OCI-LY7 (cell line): ENCODE results near the gene KLF15. TPM values are rescaled to one million over a fixed set of nuclear protein-coding genes. Genes with fewer than 3 reads are reported as not detected.

Source experiments
- BruUV-seq: library from RNA; stranded (reverse); fragments of 400-500 nt; replicated peaks from 2 replicates; lab custom pipeline; 2021; lab: Mats Ljungman, UMichigan
- CTCF ChIA-PET: fragments of 300-600 bp; sonication (Branson Sonifier 250); formaldehyde crosslinking; loops from one replicate; lab custom pipeline; 2022; ENCODE audit warnings: antibody characterized with exemption; ENCODE audit not compliant: unreplicated experiment; lab: Charles Lee
- POLR2A ChIA-PET: fragments of 300-600 bp; sonication (Branson Sonifier 250); formaldehyde crosslinking; loops from one replicate; lab custom pipeline; 2022; ENCODE audit warnings: antibody characterized with exemption; lab: Charles Lee
- DNase-seq: peaks from one replicate; pipeline ENCODE4 v3.0.0-alpha.2; 2015; ENCODE audit warnings: low spot score
- H2AFZ ChIP-seq: fragments of 200-600 bp; sonication (generic), shearing (Covaris generic); 2 replicates; pipeline ENCODE4 v1.6.1; 2014; ENCODE audit warnings: mild to moderate bottlenecking, antibody characterized with exemption, low read length, moderate library complexity
- H3K27ac ChIP-seq: fragments of 200-600 bp; sonication (generic); 2 replicates; pipeline ENCODE4 v1.5.1; 2014; ENCODE audit warnings: mixed run types, low read depth, mild to moderate bottlenecking, moderate library complexity, low read length, inconsistent platforms; ENCODE audit not compliant: poor library complexity, severe bottlenecking
- H3K36me3 ChIP-seq: fragments of 200-600 bp; sonication (generic); 2 replicates; pipeline ENCODE4 v1.6.1; 2014; ENCODE audit warnings: mild to moderate bottlenecking, antibody characterized with exemption, low read length, moderate library complexity, mixed read lengths; ENCODE audit not compliant: insufficient read depth
- H3K4me1 ChIP-seq: fragments of 200-600 bp; sonication (generic); 2 replicates; pipeline ENCODE4 v1.5.1; 2014; ENCODE audit warnings: mild to moderate bottlenecking, low read length; ENCODE audit not compliant: insufficient read depth, poor library complexity, severe bottlenecking
- H3K4me2 ChIP-seq: fragments of 200-600 bp; sonication (generic); 2 replicates; pipeline ENCODE4 v1.6.1; 2014; ENCODE audit warnings: mild to moderate bottlenecking, low read length
- H3K4me3 ChIP-seq: fragments of 200-600 bp; sonication (generic); 2 replicates; pipeline ENCODE4 v1.5.1; 2014; ENCODE audit warnings: mild to moderate bottlenecking, low read depth, low read length; ENCODE audit not compliant: poor library complexity, severe bottlenecking
- H3K79me2 ChIP-seq: fragments of 200-600 bp; sonication (generic); 2 replicates; pipeline ENCODE4 v1.6.1; 2016; ENCODE audit warnings: low read depth, mild to moderate bottlenecking, low read length, moderate library complexity, mixed read lengths; ENCODE audit not compliant: insufficient read depth
- H3K9me2 ChIP-seq: fragments of 200-600 bp; sonication (generic); 2 replicates; pipeline ENCODE4 v1.6.1; 2016; ENCODE audit warnings: mild to moderate bottlenecking, low read length, mixed read lengths; ENCODE audit not compliant: insufficient read depth
- H3K9me3 ChIP-seq: fragments of 200-600 bp; sonication (generic); 2 replicates; pipeline ENCODE4 v1.6.1; 2014; ENCODE audit warnings: mild to moderate bottlenecking, mixed run types, low read length, mixed read lengths
- H4K20me1 ChIP-seq: fragments of 200-600 bp; sonication (generic); 2 replicates; pipeline ENCODE4 v1.6.1; 2014; ENCODE audit warnings: mild to moderate bottlenecking, antibody characterized with exemption, low read length, moderate library complexity, mixed read lengths; ENCODE audit not compliant: insufficient read depth
- EZH2phosphoT487 ChIP-seq: fragments of 200-600 bp; sonication (generic); IDR thresholded peaks from 2 replicates; pipeline ENCODE4 v1.6.1; 2018; ENCODE audit warnings: low read depth, borderline replicate concordance, mild to moderate bottlenecking, mixed run types, antibody characterized with exemption, low read length, moderate library complexity, mixed read lengths
- intact Hi-C: fragments of 100-400 bp; cut with micrococcal nuclease; formaldehyde crosslinking; loops from one replicate; pipeline ENCODE4 v1.10.0; 2022; ENCODE audit not compliant: unreplicated experiment
- total RNA-seq, 2 experiments: library from RNA; depleted of rRNA in 1 of 2; stranded (reverse); fragments of >200 nt in 1 of 2; shearing (Covaris generic) in 1 of 2; gene quantifications; 2 replicates each; pipeline ENCODE4 v1.2.3, GENCODE V29; 2014 to 2022
- TF ChIP-seq, protein P1 (sequence below): fragments of 200-600 bp; sonication (generic); conservative IDR thresholded peaks from 2 replicates; pipeline ENCODE4 v1.5.1; 2014; ENCODE audit warnings: mild to moderate bottlenecking, antibody characterized with exemption, low read length, moderate library complexity, mixed read lengths

KLF15 gene
- total RNA-seq, 2 experiments from 2014 or later = 12.3 to 26.4 TPM

GRCh38 chr3:126373146-126373613, 16.0 kb upstream of the KLF15 start:
- no peaks in the 10 kb centered on the region for H3K4me1 ChIP-seq
- H3K79me2 ChIP-seq = no peaks in the 10 kb centered on the region
- no peak for DNase-seq
- no peaks in the 10 kb centered on the region for H3K36me3 ChIP-seq
- ChIA-PET CTCF (no interaction called here), POLR2A (no interaction called here)
- TF ChIP-seq EZH2phosphoT487 = no peak
- TF ChIP-seq, protein P1, sequence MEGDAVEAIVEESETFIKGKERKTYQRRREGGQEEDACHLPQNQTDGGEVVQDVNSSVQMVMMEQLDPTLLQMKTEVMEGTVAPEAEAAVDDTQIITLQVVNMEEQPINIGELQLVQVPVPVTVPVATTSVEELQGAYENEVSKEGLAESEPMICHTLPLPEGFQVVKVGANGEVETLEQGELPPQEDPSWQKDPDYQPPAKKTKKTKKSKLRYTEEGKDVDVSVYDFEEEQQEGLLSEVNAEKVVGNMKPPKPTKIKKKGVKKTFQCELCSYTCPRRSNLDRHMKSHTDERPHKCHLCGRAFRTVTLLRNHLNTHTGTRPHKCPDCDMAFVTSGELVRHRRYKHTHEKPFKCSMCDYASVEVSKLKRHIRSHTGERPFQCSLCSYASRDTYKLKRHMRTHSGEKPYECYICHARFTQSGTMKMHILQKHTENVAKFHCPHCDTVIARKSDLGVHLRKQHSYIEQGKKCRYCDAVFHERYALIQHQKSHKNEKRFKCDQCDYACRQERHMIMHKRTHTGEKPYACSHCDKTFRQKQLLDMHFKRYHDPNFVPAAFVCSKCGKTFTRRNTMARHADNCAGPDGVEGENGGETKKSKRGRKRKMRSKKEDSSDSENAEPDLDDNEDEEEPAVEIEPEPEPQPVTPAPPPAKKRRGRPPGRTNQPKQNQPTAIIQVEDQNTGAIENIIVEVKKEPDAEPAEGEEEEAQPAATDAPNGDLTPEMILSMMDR = no peak
- H3K9me3 ChIP-seq = no peaks in the 10 kb centered on the region
- H3K4me2 ChIP-seq = no peak overlapping the region
- no peaks in the 10 kb centered on the region for H3K9me2 ChIP-seq
- H2AFZ ChIP-seq = no peak overlapping the region
- H3K27ac ChIP-seq = no peak overlapping the region
- no peaks in the 10 kb centered on the region for H4K20me1 ChIP-seq
- no peak overlapping the region for H3K4me3 ChIP-seq
- intact Hi-C loops = no loop called here
- BruUV-seq = no TSS peak

DNA sequence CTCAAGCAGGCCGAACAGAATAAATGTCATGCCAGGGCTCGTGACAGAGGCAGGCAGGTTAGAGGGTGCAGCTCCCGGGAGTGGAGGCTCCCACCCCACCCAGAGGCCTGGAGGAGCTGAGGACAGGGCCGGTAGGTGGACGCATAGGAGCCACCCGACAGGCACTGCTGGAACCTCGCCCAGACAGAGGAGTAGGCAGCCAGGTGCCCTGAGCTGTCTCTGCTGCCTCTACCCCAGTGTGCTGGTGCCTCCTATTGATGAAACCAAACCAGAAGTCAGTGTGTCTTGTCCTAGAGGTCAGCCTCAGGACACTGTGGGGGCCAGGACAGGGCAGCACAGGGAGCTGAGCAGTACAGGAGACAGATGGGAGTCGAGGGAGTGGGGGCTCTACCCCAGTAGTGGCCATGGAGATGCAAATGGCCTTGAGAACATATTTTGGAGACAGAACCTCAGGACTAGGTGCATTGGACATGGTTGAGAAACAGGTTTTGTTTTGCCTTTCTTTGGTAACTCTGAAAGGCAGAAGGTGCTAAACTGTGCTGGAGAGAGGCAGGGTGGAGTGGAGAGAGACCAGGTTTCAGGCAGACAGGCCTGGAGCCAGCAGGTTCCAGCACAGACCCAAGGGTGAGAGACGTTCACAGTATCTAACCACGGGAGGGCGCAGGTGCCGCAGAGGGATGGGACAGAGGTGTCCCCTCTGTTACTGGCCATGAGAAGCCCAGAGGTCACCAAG, 15.4 kb upstream of the KLF15 start:
- Histone ChIP-seq H3K9me3 (no peaks in the 10 kb centered on the region), H3K27ac (no peak overlapping the region), H3K4me2 (no peak overlapping the region), H4K20me1 (no peaks in the 10 kb centered on the region), H3K79me2 (no peaks in the 10 kb centered on the region), H3K4me3 (no peak overlapping the region), H3K9me2 (no peaks in the 10 kb centered on the region), H3K4me1 (no peaks in the 10 kb centered on the region), H3K36me3 (no peaks in the 10 kb centered on the region), H2AFZ (no peak overlapping the region)
- POLR2A ChIA-PET = no interaction called here
- TF ChIP-seq EZH2phosphoT487 = no peak
- TF ChIP-seq, protein P1 = no peak
- BruUV-seq = no TSS peak
- CTCF ChIA-PET = no interaction called here
- no peak for DNase-seq
- intact Hi-C loops = no loop called here

DNA sequence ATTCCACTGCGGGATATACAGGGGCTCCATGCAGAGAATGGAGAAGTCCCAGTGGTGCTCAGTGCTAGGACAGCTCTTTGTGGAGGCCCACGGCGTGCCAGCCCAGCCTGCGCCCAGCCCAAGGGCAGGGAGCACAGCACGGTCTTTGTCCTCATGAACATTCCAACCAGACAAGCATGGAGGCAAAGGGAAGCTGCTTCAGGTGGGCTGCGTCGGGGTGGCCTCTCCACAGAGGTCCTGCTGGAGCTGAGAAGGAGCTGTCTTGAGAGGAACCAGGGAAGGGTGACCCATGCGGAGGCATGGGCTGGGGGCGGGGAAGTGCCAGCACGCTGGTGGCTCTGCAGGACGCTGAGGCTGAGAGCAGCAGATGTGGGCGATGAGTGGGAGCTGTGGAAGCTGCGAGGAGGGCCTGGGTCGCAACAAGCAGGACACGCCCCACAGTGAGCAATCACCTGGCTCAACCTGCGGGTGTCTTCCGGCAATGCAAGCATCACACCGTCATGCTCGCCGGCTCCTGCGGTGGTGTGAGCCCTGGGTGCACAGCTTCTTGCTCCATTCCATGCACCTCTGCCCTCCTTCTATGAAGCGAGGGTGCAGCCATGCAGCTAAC, 14.0 kb upstream of the KLF15 start:
- no peak overlapping the region for H2AFZ ChIP-seq
- H3K4me3 ChIP-seq = no peak overlapping the region
- POLR2A ChIA-PET = no interaction called here
- intact Hi-C loops = no loop called here
- no peak overlapping the region for H3K4me2 ChIP-seq
- no peak for DNase-seq
- no peaks in the 10 kb centered on the region for H3K4me1 ChIP-seq
- CTCF ChIA-PET = no interaction called here
- H3K27ac ChIP-seq = no peak overlapping the region
- no peaks in the 10 kb centered on the region for H3K9me2 ChIP-seq
- H4K20me1 ChIP-seq = no peaks in the 10 kb centered on the region
- no peaks in the 10 kb centered on the region for H3K79me2 ChIP-seq
- TF ChIP-seq, protein P1 = no peak
- no peak for TF ChIP-seq EZH2phosphoT487
- H3K36me3 ChIP-seq = no peaks in the 10 kb centered on the region
- H3K9me3 ChIP-seq = no peaks in the 10 kb centered on the region
- no TSS peak for BruUV-seq
